K562 (cell line): ENCODE data around the gene FOXM1. TPM values are rescaled to one million over a fixed set of nuclear protein-coding genes. Genes with fewer than 3 reads are reported as not detected.

Experiments
- ATAC-seq: fragments of 200-7000 bp; cut with Tn5 transposase; 3 replicates; pipeline ENCODE4 v1.9.1; 2020; ENCODE audit warnings: moderate library complexity
- BruUV-seq: library from RNA; stranded (reverse); fragments of 400-500 nt; replicated peaks from 2 replicates; lab custom pipeline; 2021; lab: Mats Ljungman, UMichigan
- CTCF ChIA-PET: fragments of 300-600 bp; formaldehyde crosslinking; extraction: SDS; loops from one replicate; lab custom pipeline; 2021; ENCODE audit warnings: low intra/inter-chr PET ratio; lab: Yijun Ruan, JAX
- POLR2A ChIA-PET: fragments of 300-600, 350-650 bp; sonication (Branson Sonifier 250); formaldehyde crosslinking; extraction: SDS; loops from one replicate; lab custom pipeline; 2021; ENCODE audit warnings: antibody characterized with exemption, inconsistent platforms; lab: Yijun Ruan, JAX
- DNase-seq, 4 experiments: peaks; one replicate each; pipeline versions ENCODE4 v3.0.0 to v3.0.0-alpha.2; 2011 to 2018; ENCODE audit warnings: low spot score in 3 of 4, mixed read lengths in 3 of 4; ENCODE audit errors: extremely low read depth in 1 of 4
- FAIRE-seq: peaks from 2 replicates; lab custom pipeline; 2011; peaks lifted over from hg19 to GRCh38; lab: Jason Lieb, UNC
- H2AFZ ChIP-seq: 2 replicates; pipeline ENCODE4 v1.6.0; 2011; ENCODE audit warnings: low read depth, low read length, control low read depth, inconsistent platforms
- H3K27ac ChIP-seq: fragments of 200-600 bp; 3 replicates; pipeline ENCODE4 v1.8.0; 2011; ENCODE audit warnings: low read depth, mild to moderate bottlenecking, control low read depth, inconsistent platforms, low read length, moderate library complexity, mixed read lengths; ENCODE audit errors: extremely low read depth
- H3K27me3 ChIP-seq, 2 experiments: fragments of 300-600 bp in 1 of 2; 2 replicates in 1 of 2; 3 replicates in 1 of 2; pipeline versions ENCODE4 v1.6.0 to v1.8.0; 2011; ENCODE audit warnings: inconsistent platforms in 2 of 2, low read length in 2 of 2, mild to moderate bottlenecking in 1 of 2, mixed read lengths in 1 of 2, moderate library complexity in 1 of 2; ENCODE audit not compliant: control insufficient read depth in 2 of 2, insufficient read depth in 2 of 2
- H3K36me3 ChIP-seq: fragments of 300-600 bp; 3 replicates; pipeline ENCODE4 v1.8.0; 2011; ENCODE audit warnings: mild to moderate bottlenecking, low read length, inconsistent platforms; ENCODE audit not compliant: control insufficient read depth, insufficient read depth
- H3K4me1 ChIP-seq, 2 experiments: fragments of 200-600 bp in 1 of 2; replicated peaks in 1 of 2; 2 replicates in 1 of 2; 3 replicates in 1 of 2; pipeline versions ENCODE4 v1.5.1 to v1.8.0; 2011; ENCODE audit warnings: inconsistent platforms in 2 of 2, low read length in 2 of 2, mild to moderate bottlenecking in 1 of 2, mixed read lengths in 1 of 2, moderate library complexity in 1 of 2; ENCODE audit not compliant: control insufficient read depth in 2 of 2, insufficient read depth in 2 of 2
- H3K4me2 ChIP-seq: 2 replicates; pipeline ENCODE4 v1.6.1; 2011; ENCODE audit warnings: low read length, control low read depth, inconsistent platforms, mixed read lengths; ENCODE audit not compliant: insufficient read depth
- H3K4me3 ChIP-seq: fragments of 200-600 bp; sonication (generic), shearing (Covaris generic); 2 replicates; pipeline ENCODE4 v1.5.1; 2016; ENCODE audit warnings: control low read depth, inconsistent platforms
- H3K79me2 ChIP-seq: fragments of 200-600 bp; 3 replicates; pipeline ENCODE4 v1.8.0; 2011; ENCODE audit warnings: low read length, inconsistent platforms; ENCODE audit not compliant: control insufficient read depth, insufficient read depth
- H3K9ac ChIP-seq, 2 experiments: 2 replicates each; pipeline versions ENCODE4 v1.6.0 to v1.6.1; 2011; ENCODE audit warnings: low read depth in 2 of 2, low read length in 2 of 2, control low read depth in 1 of 2, inconsistent platforms in 1 of 2, mild to moderate bottlenecking in 1 of 2, mixed read lengths in 1 of 2; ENCODE audit not compliant: insufficient read depth in 1 of 2
- H3K9me1 ChIP-seq: one replicate; pipeline ENCODE4 v1.6.0; 2011; ENCODE audit warnings: inconsistent platforms, mild to moderate bottlenecking, low read length, moderate library complexity; ENCODE audit not compliant: control insufficient read depth, insufficient read depth
- H3K9me3 ChIP-seq: replicated peaks from 2 replicates; pipeline ENCODE4 v1.5.1; 2011; ENCODE audit warnings: low read depth, low read length, inconsistent platforms; ENCODE audit not compliant: control insufficient read depth, insufficient read depth
- H4K20me1 ChIP-seq: replicated peaks from 2 replicates; pipeline ENCODE4 v1.6.1; 2011; ENCODE audit warnings: low read length, inconsistent platforms, mixed read lengths; ENCODE audit not compliant: control insufficient read depth, insufficient read depth
- BMI1 ChIP-seq: fragments of 150-350 bp; IDR thresholded peaks from 2 replicates; pipeline ENCODE4 v1.6.1; 2014; ENCODE audit warnings: low read length
- CHCHD3 ChIP-seq: fragments of 250-450 bp; sonication (Bioruptor Pico); IDR thresholded peaks from 2 replicates; pipeline ENCODE4 v2.1.2; 2022; ENCODE audit warnings: mild to moderate bottlenecking
- EGR1 ChIP-seq: fragments of 450-650 bp; conservative IDR thresholded peaks from 2 replicates; pipeline ENCODE4 v1.6.1; 2017; ENCODE audit warnings: mild to moderate bottlenecking
- HDGF ChIP-seq: fragments of 450-650 bp; IDR thresholded peaks from 2 replicates; pipeline ENCODE4 v1.6.1; 2016
- ILF3 ChIP-seq: fragments of 450-650 bp; IDR thresholded peaks from 2 replicates; pipeline ENCODE4 v1.6.1; 2018; ENCODE audit warnings: antibody characterized with exemption, mild to moderate bottlenecking, moderate library complexity, borderline replicate concordance
- JUNB ChIP-seq: fragments of 450-650 bp; formaldehyde crosslinking; conservative IDR thresholded peaks from 2 replicates; pipeline ENCODE4 v1.4.0; 2020; ENCODE audit warnings: mild to moderate bottlenecking
- KDM1A ChIP-seq, 2 experiments: fragments of 450-650 bp; IDR thresholded peaks; 2 replicates each; pipeline ENCODE4 v1.6.1; 2016; ENCODE audit warnings: mild to moderate bottlenecking in 2 of 2
- MYBL2 ChIP-seq, 2 experiments: fragments of 450-650 bp in 1 of 2; sonication (generic) in 1 of 2; formaldehyde crosslinking in 1 of 2; IDR thresholded peaks; 2 replicates each; pipeline versions ENCODE4 v1.6.1 to v1.8.1; 2017 to 2022; ENCODE audit warnings: borderline replicate concordance in 1 of 2, inconsistent platforms in 1 of 2, low read depth in 1 of 2, mild to moderate bottlenecking in 1 of 2, missing genetic modification reagents in 1 of 2, moderate library complexity in 1 of 2
- PRPF4 ChIP-seq: fragments of 200-400 bp; formaldehyde crosslinking; IDR thresholded peaks from one replicate; pipeline ENCODE4 v1.6.1; 2017; ENCODE audit warnings: low read length, low read depth, mild to moderate bottlenecking; ENCODE audit not compliant: insufficient read depth, poor library complexity, severe bottlenecking
- RAD21 ChIP-seq, 2 experiments: fragments of 250-450 bp in 1 of 2; fragments of 450-650 bp in 1 of 2; sonication (Bioruptor Pico) in 1 of 2; formaldehyde crosslinking in 1 of 2; IDR thresholded peaks in 1 of 2; conservative IDR thresholded peaks in 1 of 2; 2 replicates each; pipeline versions ENCODE4 v1.4.0 to v1.8.0; 2020 to 2022; ENCODE audit warnings: mild to moderate bottlenecking in 2 of 2, moderate library complexity in 1 of 2
- SMARCA4 ChIP-seq: fragments of 450-650 bp; IDR thresholded peaks from 2 replicates; pipeline ENCODE4 v1.6.1; 2016
- ZNF75A ChIP-seq: fragments of 450-650 bp; formaldehyde crosslinking; IDR thresholded peaks from 2 replicates; pipeline ENCODE4 v1.4.0; 2020; ENCODE audit warnings: mild to moderate bottlenecking
- WGBS: fragments of 100-300 bp; shearing (Covaris generic); methylation state at CpG from one replicate; pipeline ENCODE4 v1.1.6; 2016; ENCODE audit warnings: low coverage, mixed read lengths; ENCODE audit not compliant: insufficient coverage; ENCODE audit errors: missing lambda C conversion rate; 5-methylcytosine and 5-hydroxymethylcytosine counted together
- in situ Hi-C: fragments of 300-500 bp; cut with MboI; formaldehyde crosslinking; loops from 4 replicates; pipeline ENCODE4 v1.15.0; 2018; ENCODE audit warnings: inconsistent platforms, mixed read lengths
- intact Hi-C: fragments of 100-400 bp; cut with micrococcal nuclease; formaldehyde crosslinking; loops from 2 replicates; pipeline ENCODE4 v1.14.2; 2022
- polyA plus RNA-seq, 8 experiments: library from polyadenylated mRNA; depleted of rRNA in 4 of 8; stranded (reverse) in 5 of 8; unstranded in 3 of 8; fragments of >200 nt; fragmentation: Nextera tagmentation in 2 of 8; fragmentation: Illumina TruSeq in 1 of 8; extraction: Ambion mirVana in 2 of 8; extraction: Trizol in 1 of 8; gene quantifications; 2 replicates each; pipeline versions ENCODE4 v1.2.1 to v1.2.3, GENCODE V29; 2011 to 2014; ENCODE audit warnings: inconsistent platforms in 1 of 8, missing spikeins in 1 of 8
- total RNA-seq, 7 experiments: library from RNA; depleted of rRNA in 6 of 7; stranded (reverse); fragments of >200 nt in 6 of 7; fragmentation: Illumina TruSeq in 2 of 7; extraction: Trizol in 2 of 7; gene quantifications; 2 replicates each; pipeline versions ENCODE4 v1.2.1 to v1.2.3, GENCODE V29; 2011 to 2021; ENCODE audit warnings: low replicate concordance in 1 of 7
- TF ChIP-seq, protein P1 (sequence below): sonication (generic); formaldehyde crosslinking; IDR thresholded peaks from 2 replicates; pipeline ENCODE4 v1.9.0; 2022; ENCODE audit warnings: mild to moderate bottlenecking, missing genetic modification reagents
- TF ChIP-seq, protein P2 (sequence below): fragments of 450-650 bp; IDR thresholded peaks from 2 replicates; pipeline ENCODE4 v1.6.1; 2018; ENCODE audit warnings: mild to moderate bottlenecking, low read depth; ENCODE audit not compliant: partially characterized antibody

The FOXM1 gene
- total and polyA plus RNA-seq, 9 of the 15 experiments (the other 6 are each of a cell fraction or from before 2014, with no cell fraction given), result 8.9 to 46.9 (median 17.2) TPM

DNA sequence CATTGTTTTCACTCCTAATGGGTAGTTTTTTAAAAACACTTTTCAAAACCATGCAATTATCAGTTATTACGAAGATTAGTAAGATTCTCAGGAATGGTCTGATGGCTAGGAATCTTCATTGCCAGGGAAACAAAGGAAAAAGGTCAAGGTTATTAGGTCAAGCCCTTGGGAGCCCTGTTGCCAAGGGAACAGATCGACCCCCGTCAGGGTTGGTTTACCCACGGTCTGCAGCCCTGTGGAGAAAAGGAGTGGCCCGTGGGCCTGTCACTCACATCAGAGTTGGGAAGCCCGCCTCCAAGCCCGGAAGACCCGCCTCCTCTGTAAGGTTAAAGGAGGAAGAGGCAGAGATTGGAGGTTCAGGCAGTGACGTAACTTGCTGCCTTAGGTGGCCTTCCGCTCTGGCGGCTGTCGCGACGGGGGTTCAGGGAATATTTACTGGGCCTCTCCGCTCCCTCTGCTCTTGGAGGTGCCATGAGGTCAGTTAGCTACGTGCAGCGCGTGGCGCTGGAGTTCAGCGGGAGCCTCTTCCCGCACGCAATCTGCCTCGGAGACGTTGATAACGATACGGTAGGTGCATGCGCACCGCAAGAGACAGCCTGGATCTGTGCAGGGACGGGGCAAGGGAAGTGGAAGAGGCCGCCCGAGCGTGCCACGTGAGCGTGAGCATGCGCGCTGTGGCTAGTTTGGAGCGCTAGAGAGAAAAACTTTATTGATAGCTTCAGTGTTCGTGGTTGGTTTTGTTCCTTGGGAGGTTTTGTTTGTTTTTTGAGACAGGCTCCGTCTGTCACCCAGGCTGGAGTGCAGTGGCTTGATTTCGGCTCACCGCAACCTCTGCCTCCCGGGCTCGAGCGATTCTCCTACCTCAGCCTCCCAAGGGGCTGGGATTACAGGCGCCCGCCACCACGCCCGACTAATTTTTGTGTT lies 64.4 kb downstream of the FOXM1 start, which contains the start of gene ITFG2:
Gene ITFG2 (plus strand): TSS at position 379 of the 924 bp plus-strand sequence. CDS start 93 bp downstream, at position 472.
- in situ Hi-C loops, result no loop called here
- H3K4me2 ChIP-seq, result peak within 1 kb of the TSS; percentile 93
- peak within 1 kb of the TSS; percentile 97 for H2AFZ ChIP-seq
- ChIA-PET CTCF (interaction anchor here (1.0 kb wide), 1 partner anchor 73 kb away, joined by 3 read pairs; no protein-coding TSS in a partner anchor), POLR2A (interaction anchor here (0.6 to 1.0 kb wide), 2 partner anchors 36 to 160 kb away, joined by 3 to 4 read pairs; no protein-coding TSS in a partner anchor)
- whole genome bisulfite sequencing, result 2% methylated on average over 45 of the region's 48 CpGs
- no peaks in the 10 kb centered on the region for H3K9me3 ChIP-seq
- H3K9me1 ChIP-seq, result no peaks in the 10 kb centered on the region
- H3K36me3 ChIP-seq, result peaks cover 18% of the 10 kb centered on the region; the same call in 1 of the 3 replicates
- peak within 1 kb of the TSS; percentile 97 for H3K27ac ChIP-seq
- peaks cover 0 to 2% of the 10 kb centered on the region in 2 experiments; a peak in 1 of 5 replicates for H3K4me1 ChIP-seq
- FAIRE-seq (peak; percentile 99), DNase-seq (peak; percentile 85 to 97 (median 90)), ATAC-seq (peak; percentile 96)
- no peaks in the 10 kb centered on the region for H3K27me3 ChIP-seq
- TSS peak; percentile 81 for BruUV-seq
- peak within 1 kb of the TSS; percentile 70 for H3K4me3 ChIP-seq
- H4K20me1 ChIP-seq, result no peaks in the 10 kb centered on the region
- intact Hi-C loops, result no loop called here
- H3K9ac ChIP-seq, result peak within 1 kb of the TSS; percentile 90 to 99
- peaks cover 19% of the 10 kb centered on the region for H3K79me2 ChIP-seq
- TF ChIP-seq HDGF (no peak), PRPF4 (no peak), KDM1A (IDR thresholded peaks at IDR 0.05) (peak; percentile 64 to 74), MYBL2 (IDR thresholded peaks at IDR 0.05; ENCODE audit: low read depth) (no peak; the same call in 1 of the 2 replicates), MYBL2 (CRISPR knock-in tag; IDR thresholded peaks at IDR 0.05; ENCODE audit: borderline replicate concordance) (no peak), EGR1 (no peak), BMI1 (peak; percentile 84), ZNF75A (CRISPR knock-in tag) (no peak), ILF3 (no peak), SMARCA4 (no peak), CHCHD3 (CRISPR knock-in tag) (no peak), JUNB (no peak), RAD21 (CRISPR knock-in tag; conservative IDR thresholded peaks at IDR 0.05 in 1 of 2, IDR thresholded peaks at IDR 0.05 in 1 of 2) (no peak)
- TF ChIP-seq, protein P1, sequence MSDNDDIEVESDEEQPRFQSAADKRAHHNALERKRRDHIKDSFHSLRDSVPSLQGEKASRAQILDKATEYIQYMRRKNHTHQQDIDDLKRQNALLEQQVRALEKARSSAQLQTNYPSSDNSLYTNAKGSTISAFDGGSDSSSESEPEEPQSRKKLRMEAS (CRISPR knock-in tag), result peak; percentile 98
- TF ChIP-seq, protein P2, sequence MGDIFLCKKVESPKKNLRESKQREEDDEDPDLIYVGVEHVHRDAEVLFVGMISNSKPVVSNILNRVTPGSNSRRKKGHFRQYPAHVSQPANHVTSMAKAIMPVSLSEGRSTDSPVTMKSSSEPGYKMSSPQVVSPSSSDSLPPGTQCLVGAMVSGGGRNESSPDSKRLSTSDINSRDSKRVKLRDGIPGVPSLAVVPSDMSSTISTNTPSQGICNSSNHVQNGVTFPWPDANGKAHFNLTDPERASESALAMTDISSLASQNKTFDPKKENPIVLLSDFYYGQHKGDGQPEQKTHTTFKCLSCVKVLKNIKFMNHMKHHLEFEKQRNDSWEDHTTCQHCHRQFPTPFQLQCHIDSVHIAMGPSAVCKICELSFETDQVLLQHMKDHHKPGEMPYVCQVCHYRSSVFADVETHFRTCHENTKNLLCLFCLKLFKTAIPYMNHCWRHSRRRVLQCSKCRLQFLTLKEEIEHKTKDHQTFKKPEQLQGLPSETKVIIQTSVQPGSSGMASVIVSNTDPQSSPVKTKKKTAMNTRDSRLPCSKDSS, result no peak
